Glutamatergic neuron (in vitro differentiated cells): ENCODE measurements around the gene BACH2. TPM values are rescaled to one million over a fixed set of nuclear protein-coding genes. Genes with fewer than 3 reads are reported as not detected.
"Not testable (repeated sequence)": the region's sequence is repeated elsewhere in the genome, so short reads cannot be mapped to it uniquely, and the experiment has no call there.

Experiments used
- DNase-seq: peaks from one replicate; pipeline ENCODE4 v3.0.0; 2022
- H3K27ac Mint-ChIP-seq: one replicate; pipeline ENCODE4 v1.8.0; 2020; ENCODE audit warnings: mild to moderate bottlenecking, mixed read lengths, inconsistent platforms; ENCODE audit not compliant: unreplicated experiment
- H3K27me3 Mint-ChIP-seq: one replicate; pipeline ENCODE4 v1.8.0; 2020; ENCODE audit warnings: mild to moderate bottlenecking, moderate library complexity, mixed read lengths, inconsistent platforms; ENCODE audit not compliant: unreplicated experiment
- H3K36me3 Mint-ChIP-seq: one replicate; pipeline ENCODE4 v1.8.0; 2020; ENCODE audit warnings: mild to moderate bottlenecking, mixed read lengths, inconsistent platforms; ENCODE audit not compliant: unreplicated experiment
- H3K4me1 Mint-ChIP-seq: one replicate; pipeline ENCODE4 v1.8.0; 2020; ENCODE audit warnings: mild to moderate bottlenecking, low read depth, mixed read lengths, inconsistent platforms; ENCODE audit not compliant: unreplicated experiment
- H3K4me3 Mint-ChIP-seq: one replicate; pipeline ENCODE4 v1.8.0; 2020; ENCODE audit warnings: mild to moderate bottlenecking, mixed read lengths, inconsistent platforms; ENCODE audit not compliant: unreplicated experiment
- H3K9me3 Mint-ChIP-seq: one replicate; pipeline ENCODE4 v1.8.0; 2020; ENCODE audit warnings: mild to moderate bottlenecking, moderate library complexity, mixed read lengths, inconsistent platforms; ENCODE audit not compliant: unreplicated experiment
- CTCF ChIP-seq: fragments of 200-600 bp; sonication (generic); IDR thresholded peaks from one replicate; pipeline ENCODE4 v1.5.0; 2021; ENCODE audit not compliant: partially characterized antibody, unreplicated experiment
- total RNA-seq: library from RNA; stranded (reverse); fragmentation: NEBNext Ultra II Directional; extraction: Animal tissue kit (Norgen Biotek cat#: 25700); gene quantifications from one replicate; pipeline ENCODE4 v1.2.1, GENCODE V29; 2021; ENCODE audit not compliant: unreplicated experiment

BACH2 gene
- total RNA-seq, 1 donor from 2014 or later = 96.4 TPM

- TF ChIP-seq CTCF = no peak
- peaks cover 3% of the 10 kb centered on the region for H3K9me3 Mint-ChIP-seq
- H3K4me1 Mint-ChIP-seq = peaks cover 44% of the 10 kb centered on the region
- no peaks in the 10 kb centered on the region for H3K36me3 Mint-ChIP-seq
- no peak for DNase-seq
- H3K27me3 Mint-ChIP-seq = no peaks in the 10 kb centered on the region
- H3K27ac Mint-ChIP-seq = no peak overlapping the region
- no peak overlapping the region for H3K4me3 Mint-ChIP-seq
Measured at GRCh38 chr6:90173262-90173925, 123.2 kb downstream of the BACH2 start.

- Mint-ChIP-seq H3K4me3 (no peak overlapping the region), H3K9me3 (no peaks in the 10 kb centered on the region), H3K27me3 (no peaks in the 10 kb centered on the region), H3K4me1 (peaks cover 22% of the 10 kb centered on the region), H3K36me3 (no peaks in the 10 kb centered on the region), H3K27ac (no peak overlapping the region)
- TF ChIP-seq CTCF = no peak
- DNase-seq = no peak
Measured at GRCh38 chr6:90170601-90171000, 126.0 kb downstream of the BACH2 start.

GRCh38 chr6:90169374-90169773 is 127.3 kb downstream of the BACH2 start:
- no peak for TF ChIP-seq CTCF
- Mint-ChIP-seq H3K27ac (peak overlapping the region; percentile 69), H3K4me1 (peaks cover 14% of the 10 kb centered on the region), H3K4me3 (no peak overlapping the region), H3K9me3 (no peaks in the 10 kb centered on the region), H3K36me3 (no peaks in the 10 kb centered on the region), H3K27me3 (no peaks in the 10 kb centered on the region)
- no peak for DNase-seq

GRCh38 chr6:90168693-90169131 is 127.9 kb downstream of the BACH2 start:
- no peaks in the 10 kb centered on the region for H3K36me3 Mint-ChIP-seq
- peaks cover 16% of the 10 kb centered on the region for H3K4me1 Mint-ChIP-seq
- TF ChIP-seq CTCF = no peak
- peaks cover 4% of the 10 kb centered on the region for H3K9me3 Mint-ChIP-seq
- no peaks in the 10 kb centered on the region for H3K27me3 Mint-ChIP-seq
- no peak for DNase-seq
- H3K4me3 Mint-ChIP-seq = no peak overlapping the region
- H3K27ac Mint-ChIP-seq = no peak overlapping the region

GRCh38 chr6:90167514-90168379 is 128.9 kb downstream of the BACH2 start:
- H3K27me3 Mint-ChIP-seq = no peaks in the 10 kb centered on the region
- no peak overlapping the region for H3K27ac Mint-ChIP-seq
- DNase-seq = no peak
- no peaks in the 10 kb centered on the region for H3K36me3 Mint-ChIP-seq
- no peak overlapping the region for H3K4me3 Mint-ChIP-seq
- H3K4me1 Mint-ChIP-seq = peaks cover 16% of the 10 kb centered on the region
- H3K9me3 Mint-ChIP-seq = peaks cover 5% of the 10 kb centered on the region
- TF ChIP-seq CTCF = no peak

GRCh38 chr6:90166155-90166924 is 130.3 kb downstream of the BACH2 start:
- H3K4me1 Mint-ChIP-seq = peaks cover 16% of the 10 kb centered on the region
- not testable (repeated sequence) for H3K27ac Mint-ChIP-seq, H3K4me3 Mint-ChIP-seq, H3K9me3 Mint-ChIP-seq, H3K36me3 Mint-ChIP-seq, DNase-seq, H3K27me3 Mint-ChIP-seq
